SIG-M5 treated with dmso at 0.1 percent for 504 hours (cell line): ENCODE results near the gene ADORA2A.

Experiments
- DNase-seq: peaks from one replicate; lab custom pipeline; 2025; ENCODE audit not compliant: unreplicated experiment; lab: John Stamatoyannopoulos, UW

ADORA2A gene

DNA sequence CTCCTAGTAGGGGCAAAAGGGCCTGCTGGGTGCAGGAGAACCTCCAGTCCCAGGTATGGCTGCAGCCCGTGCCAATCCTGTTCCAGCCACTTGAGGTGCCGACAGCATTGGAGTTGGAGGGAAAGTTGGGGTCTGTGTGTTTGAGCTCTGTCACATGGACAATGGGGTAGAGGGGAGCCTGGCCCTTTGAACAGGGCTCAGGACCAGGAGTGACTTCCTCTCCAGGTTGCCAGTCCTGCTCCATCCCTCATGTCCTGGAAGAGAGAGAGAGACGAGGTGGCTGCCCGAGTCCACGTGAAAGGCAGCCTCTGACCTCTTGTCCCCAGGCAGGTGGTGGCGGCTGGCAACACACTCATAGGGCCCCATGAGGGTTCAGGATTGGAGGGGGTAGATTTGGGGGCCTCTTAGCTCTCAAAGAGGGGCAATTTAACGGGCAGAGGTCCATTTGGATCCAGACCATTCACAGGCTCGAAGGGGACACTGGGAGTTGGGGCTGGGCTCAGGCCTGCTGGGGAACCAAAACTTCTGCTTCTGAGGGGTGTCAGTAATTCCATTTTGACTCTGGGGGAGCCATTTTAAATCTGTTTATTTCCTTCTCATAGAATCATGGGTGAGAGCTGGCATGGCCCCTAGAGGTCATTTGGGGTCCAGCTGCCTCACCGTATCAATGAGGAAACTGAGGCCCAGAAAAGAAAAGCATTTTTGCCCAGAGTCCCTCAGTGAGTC, 4.1 kb downstream of the ADORA2A start:
- no peak for DNase-seq

DNA sequence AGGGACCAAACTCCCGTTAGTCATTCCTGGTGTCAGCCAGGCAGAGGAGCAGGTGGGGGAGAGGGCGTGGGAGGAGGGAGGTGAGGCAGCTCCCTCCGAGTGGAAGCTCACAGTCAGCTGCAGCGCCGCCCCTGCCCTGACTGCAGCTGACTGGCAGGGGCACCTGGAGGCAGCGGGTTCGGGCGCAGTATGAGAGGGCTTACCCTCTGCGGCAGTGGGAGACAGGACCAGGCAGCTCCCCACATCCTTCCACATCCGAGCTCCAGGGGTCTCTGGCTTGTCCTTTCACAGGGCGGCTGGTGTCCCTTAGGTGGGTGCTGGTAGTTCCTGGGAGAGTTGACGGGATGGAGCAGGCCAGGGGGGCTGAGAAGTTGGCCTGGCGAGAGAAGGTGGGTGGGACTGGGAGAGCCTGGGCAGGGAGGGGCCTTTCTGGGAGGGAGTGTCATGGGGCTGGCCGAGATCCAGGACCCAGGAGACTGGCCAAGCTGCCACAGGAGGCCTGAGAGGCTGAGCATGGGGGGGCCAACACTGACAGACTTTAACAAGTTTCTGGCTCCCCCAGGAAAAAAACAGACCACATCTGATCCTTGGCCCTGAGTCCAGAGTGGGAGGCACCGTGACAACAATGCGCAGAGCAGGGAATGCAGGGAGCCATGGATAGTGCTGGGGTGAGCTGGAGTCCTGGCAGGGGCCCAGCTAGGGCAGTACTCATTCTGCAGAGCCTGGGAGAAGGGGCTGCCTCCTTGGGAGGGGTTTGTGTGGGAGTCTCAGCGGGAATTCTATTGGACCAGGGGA, 4.9 kb downstream of the ADORA2A start:
- DNase-seq, result no peak

DNA sequence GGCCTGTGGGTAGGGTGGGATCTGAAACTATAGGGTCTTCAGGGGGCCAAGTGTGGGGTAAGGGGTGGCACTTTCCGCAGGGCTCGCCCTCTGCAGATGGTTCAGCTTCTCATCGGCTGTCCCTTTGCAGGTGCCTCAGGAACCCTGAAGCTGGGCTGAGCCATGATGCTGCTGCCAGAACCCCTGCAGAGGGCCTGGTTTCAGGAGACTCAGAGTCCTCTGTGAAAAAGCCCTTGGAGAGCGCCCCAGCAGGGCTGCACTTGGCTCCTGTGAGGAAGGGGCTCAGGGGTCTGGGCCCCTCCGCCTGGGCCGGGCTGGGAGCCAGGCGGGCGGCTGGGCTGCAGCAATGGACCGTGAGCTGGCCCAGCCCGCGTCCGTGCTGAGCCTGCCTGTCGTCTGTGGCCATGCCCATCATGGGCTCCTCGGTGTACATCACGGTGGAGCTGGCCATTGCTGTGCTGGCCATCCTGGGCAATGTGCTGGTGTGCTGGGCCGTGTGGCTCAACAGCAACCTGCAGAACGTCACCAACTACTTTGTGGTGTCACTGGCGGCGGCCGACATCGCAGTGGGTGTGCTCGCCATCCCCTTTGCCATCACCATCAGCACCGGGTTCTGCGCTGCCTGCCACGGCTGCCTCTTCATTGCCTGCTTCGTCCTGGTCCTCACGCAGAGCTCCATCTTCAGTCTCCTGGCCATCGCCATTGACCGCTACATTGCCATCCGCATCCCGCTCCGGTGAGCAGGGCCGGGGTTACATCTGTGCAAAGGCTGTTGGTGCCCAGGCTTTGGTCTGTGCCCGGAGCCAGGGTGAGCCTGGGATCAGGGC, 5.8 kb downstream of the ADORA2A start:
- no peak for DNase-seq

DNA sequence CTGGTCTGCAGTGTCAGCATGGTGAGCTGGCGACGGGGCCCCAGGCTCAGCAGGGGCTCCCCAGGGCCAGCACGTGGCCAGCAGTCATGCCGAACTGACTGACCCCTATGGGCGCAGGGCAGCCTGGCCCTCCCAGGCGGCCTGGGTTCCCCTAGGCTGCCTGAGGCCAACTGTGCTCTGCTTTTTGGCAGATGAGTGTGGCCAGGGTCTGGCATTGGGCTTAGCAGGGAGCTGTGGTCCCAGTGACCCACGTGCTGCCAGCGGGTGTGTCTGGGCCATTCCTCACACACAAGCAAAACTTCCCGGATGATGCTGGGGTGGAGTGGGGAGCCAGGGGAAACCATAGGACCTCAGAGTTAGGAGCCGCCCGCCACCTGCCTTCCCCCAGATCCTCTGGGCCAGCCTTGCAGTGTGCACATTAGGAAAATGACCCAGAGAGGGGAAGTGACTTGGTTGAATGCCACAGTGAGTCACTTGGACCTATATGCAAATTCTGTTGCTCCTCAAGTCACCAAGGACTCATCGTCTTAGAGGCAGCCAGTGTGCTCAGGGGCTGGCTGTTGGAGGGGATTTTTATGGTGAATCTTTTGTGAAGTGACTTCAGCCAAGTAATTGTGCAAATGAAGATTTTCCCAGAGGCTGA, 6.5 kb downstream of the ADORA2A start:
- DNase-seq, result peak; percentile 86

DNA sequence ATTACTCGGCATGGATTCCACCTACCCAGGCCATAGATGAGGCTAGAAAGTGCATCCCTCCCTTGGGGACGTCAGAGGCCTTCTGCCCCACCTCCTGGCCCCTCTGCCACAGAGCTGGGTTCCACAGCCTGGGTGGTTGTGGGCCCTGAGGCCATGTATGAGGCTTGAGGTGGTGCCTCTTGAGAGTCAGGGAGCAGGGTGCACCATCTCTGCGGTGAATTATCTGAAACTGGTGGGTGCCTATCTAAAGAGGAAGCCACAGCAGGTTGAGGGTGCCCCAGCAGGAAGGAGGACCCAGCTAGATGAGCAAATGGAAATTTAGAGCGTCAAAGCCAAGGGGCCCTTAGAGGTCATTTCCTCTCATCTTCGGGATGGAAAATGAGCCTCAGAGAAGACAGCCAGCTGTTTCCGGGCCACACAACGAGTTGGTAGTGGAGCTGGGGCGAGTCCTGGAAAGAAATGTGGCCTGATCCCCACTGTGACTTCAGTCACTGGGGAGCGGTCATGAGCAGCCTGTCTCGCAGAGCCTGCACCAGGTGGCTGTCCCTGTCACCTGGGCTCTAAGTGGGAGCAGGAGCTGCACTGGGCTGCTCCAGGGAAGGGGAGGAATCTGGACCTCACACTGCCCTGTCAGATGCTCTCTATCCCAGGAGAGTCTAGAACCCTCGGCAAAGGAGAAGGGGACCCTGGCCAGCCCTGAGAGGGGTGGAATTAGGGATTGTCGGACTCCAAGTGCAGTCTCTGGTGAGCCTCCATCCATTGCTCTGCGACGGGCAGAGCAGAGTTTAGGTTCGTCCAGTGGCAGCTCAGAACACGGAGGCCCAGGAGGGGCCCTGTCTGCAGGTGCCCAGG, 7.3 kb downstream of the ADORA2A start:
- peak; percentile 94 for DNase-seq

DNA sequence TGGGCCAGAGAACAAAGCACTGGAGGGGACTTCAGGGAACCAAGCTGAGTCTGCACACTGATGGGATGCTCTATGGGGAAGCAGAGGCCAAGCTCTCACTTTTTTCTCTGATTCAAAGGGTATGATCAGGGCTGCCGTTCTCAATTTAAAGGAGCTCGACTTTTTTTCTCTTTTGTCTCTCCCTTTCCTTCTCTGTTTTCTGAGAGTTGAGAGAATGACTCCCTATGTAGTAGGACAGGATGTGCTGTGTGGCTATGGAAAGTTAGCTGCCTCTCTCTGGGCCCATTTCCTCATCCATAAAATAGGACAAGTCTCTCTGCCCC, 7.9 kb downstream of the ADORA2A start:
- DNase-seq, result no peak

DNA sequence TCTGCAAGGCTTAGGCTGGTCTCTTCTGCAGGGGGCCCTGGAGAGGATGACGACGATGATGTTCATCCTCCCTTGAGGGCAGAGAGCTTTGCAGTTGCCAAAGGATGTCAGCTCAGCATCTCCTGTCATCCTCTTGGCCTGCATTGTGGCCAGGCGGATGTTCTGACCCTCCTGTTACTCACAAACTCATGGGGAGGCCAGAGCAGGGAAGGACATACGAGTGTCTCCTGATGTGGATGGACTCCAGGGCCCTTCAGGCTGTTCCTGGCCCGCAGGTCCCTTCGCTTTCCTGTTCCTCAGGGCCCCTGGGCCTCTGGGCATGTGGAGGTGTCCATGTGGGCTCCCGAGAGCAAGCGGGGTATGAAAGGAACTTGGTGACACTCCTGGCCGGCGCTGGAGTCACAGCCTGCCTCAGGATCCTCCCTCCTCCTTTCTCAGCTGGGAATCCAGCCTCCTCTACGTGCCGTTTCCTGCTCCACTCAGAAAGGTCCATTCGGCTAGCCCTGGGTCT, 8.5 kb downstream of the ADORA2A start:
- no peak for DNase-seq

DNA sequence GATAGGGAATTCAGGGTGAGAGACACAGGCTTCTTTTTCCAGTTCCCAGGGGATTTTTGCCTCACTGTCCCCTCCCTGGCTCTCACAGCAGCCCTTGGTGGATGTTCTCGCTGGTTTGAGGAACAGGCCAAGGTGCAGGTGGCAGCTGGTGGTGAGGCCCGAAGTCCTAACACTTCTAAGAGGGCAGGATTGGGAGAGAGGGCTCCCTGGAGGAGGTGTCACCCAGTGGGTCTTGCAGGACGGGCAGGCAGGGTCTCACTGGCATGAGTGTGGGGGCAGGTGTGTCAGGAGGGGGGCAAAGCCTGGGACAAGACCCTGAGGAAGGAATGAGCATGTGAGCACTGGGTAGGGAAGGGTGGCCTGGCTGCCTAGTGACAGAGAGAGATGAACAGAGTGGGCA, 9.2 kb downstream of the ADORA2A start:
- DNase-seq, result no peak

DNA sequence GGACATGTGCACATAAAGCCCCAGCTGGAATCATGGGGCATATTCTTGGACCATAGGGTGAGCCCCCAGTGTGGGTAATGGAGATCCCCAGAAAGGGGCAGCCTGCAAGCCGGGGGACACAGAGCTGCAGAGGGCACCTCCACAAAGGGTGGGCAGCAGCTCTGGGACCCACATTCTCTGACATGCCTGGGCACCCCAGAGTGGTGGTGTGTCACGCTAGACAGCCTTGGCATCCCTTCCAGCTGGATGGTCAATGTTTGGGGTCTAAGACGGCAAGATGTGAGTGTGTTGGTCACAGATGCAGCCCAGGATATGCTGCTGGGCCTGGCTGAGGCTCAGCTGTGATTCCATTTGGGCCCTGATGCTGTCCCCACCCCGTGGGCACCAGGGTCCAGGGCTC, 9.7 kb downstream of the ADORA2A start:
- no peak for DNase-seq

DNA sequence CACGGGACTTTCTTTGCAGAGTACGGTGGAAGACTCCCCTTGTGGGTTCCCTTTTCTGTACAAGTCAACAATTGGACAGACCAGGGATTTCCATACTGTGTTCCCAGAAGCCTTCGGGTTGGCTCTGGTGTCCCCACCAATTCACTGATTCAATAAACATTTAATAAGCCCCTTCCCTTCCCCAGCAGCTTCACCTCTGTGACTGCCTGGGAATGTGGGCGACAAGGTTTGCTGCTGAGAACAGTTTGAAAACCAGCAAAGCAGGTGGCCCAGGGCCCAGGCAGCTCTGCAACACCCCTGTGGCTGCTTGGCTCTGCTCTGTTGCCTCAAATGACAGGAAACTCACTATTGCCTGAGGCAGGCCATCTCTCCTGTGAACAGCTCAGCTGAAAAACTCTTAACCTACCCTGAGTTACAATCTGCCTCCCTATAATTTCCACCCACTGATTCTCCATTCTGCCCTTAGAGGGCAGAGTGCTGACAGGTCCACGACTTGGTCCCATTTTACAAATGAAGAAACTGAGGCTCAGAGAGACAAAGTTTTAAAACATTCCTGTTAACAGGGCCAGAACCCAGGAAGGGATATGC, 10.4 kb downstream of the ADORA2A start:
- DNase-seq, result no peak

DNA sequence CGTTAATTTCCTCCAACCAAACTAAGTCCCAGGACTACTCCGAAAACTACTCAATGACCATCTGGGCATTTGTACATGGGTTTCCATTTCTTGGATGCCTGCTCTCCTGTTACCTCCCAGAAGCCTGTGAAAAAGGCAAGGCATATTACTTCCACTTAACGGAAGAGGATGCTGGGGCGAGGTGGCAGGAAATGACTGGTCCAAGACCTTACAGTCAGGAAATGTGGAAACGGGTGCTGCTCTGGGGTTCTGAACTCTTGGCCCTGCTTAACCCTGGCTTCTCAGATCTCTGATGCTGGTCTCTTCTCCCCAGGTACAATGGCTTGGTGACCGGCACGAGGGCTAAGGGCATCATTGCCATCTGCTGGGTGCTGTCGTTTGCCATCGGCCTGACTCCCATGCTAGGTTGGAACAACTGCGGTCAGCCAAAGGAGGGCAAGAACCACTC, 12.9 kb downstream of the ADORA2A start:
- no peak for DNase-seq

DNA sequence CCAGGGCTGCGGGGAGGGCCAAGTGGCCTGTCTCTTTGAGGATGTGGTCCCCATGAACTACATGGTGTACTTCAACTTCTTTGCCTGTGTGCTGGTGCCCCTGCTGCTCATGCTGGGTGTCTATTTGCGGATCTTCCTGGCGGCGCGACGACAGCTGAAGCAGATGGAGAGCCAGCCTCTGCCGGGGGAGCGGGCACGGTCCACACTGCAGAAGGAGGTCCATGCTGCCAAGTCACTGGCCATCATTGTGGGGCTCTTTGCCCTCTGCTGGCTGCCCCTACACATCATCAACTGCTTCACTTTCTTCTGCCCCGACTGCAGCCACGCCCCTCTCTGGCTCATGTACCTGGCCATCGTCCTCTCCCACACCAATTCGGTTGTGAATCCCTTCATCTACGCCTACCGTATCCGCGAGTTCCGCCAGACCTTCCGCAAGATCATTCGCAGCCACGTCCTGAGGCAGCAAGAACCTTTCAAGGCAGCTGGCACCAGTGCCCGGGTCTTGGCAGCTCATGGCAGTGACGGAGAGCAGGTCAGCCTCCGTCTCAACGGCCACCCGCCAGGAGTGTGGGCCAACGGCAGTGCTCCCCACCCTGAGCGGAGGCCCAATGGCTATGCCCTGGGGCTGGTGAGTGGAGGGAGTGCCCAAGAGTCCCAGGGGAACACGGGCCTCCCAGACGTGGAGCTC, 13.5 kb downstream of the ADORA2A start:
- no peak for DNase-seq

DNA sequence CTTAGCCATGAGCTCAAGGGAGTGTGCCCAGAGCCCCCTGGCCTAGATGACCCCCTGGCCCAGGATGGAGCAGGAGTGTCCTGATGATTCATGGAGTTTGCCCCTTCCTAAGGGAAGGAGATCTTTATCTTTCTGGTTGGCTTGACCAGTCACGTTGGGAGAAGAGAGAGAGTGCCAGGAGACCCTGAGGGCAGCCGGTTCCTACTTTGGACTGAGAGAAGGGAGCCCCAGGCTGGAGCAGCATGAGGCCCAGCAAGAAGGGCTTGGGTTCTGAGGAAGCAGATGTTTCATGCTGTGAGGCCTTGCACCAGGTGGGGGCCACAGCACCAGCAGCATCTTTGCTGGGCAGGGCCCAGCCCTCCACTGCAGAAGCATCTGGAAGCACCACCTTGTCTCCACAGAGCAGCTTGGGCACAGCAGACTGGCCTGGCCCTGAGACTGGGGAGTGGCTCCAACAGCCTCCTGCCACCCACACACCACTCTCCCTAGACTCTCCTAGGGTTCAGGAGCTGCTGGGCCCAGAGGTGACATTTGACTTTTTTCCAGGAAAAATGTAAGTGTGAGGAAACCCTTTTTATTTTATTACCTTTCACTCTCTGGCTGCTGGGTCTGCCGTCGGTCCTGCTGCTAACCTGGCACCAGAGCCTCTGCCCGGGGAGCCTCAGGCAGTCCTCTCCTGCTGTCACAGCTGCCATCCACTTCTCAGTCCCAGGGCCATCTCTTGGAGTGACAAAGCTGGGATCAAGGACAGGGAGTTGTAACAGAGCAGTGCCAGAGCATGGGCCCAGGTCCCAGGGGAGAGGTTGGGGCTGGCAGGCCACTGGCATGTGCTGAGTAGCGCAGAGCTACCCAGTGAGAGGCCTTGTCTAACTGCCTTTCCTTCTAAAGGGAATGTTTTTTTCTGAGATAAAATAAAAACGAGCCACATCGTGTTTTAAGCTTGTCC, 14.3 kb downstream of the ADORA2A start:
- no peak for DNase-seq

DNA sequence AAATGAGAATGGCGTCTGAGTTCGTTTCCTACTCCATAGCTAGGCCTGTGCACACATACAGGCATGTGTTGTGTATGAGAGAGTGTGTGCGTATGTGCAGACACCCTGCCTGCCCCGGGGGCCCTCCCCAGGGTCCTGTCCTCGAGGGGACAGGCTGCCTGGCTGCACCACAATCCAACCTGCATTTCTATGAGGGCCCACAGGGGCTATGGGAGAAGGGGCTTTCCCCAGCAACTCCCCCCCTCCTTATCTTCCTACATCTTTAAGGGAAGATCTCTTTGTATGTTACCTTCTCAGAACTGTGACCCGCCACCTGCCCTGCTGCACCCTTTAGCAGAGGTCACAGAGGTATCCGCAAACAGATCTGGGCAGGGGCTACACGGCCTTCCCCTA, 14.9 kb downstream of the ADORA2A start:
- no peak for DNase-seq

DNA sequence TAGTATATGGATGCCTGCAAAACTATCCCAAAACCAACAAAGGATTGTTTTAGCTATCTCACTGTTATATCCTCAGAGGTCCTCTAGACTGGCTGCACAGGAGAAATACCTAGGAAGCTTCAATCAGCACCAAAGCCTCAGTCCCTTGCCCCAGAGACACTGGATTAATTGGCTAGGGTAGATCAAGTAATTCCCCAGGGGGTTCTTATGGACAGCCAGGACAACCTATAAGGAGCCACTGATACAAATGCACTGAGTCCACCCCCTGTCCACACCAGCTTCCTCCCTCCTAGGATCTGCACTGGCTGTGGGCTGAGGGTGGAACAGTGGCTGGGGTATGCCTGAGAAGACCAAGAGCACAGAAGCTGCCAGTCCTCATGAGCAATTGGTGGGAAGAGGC, 16.3 kb downstream of the ADORA2A start:
- DNase-seq, result no peak

DNA sequence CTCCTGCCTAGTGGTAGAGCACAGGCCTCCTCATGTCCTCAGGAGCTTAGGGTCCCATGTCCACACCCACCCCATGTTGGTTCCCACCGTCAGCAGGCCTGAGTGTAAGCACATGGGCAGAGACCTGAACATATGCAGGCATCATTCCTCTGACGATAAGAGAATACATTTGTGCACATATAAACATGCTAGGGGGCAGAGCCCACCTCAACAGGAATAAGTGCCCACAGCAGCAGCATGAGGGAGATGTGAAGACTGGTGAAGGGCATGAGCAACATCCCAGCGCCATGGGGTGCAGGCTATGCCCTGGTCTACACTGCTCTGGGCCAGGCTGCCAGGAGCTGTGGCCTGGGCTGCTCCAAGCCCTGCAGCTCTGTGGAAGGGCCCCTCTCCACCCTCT, 16.9 kb downstream of the ADORA2A start:
- DNase-seq, result no peak

DNA sequence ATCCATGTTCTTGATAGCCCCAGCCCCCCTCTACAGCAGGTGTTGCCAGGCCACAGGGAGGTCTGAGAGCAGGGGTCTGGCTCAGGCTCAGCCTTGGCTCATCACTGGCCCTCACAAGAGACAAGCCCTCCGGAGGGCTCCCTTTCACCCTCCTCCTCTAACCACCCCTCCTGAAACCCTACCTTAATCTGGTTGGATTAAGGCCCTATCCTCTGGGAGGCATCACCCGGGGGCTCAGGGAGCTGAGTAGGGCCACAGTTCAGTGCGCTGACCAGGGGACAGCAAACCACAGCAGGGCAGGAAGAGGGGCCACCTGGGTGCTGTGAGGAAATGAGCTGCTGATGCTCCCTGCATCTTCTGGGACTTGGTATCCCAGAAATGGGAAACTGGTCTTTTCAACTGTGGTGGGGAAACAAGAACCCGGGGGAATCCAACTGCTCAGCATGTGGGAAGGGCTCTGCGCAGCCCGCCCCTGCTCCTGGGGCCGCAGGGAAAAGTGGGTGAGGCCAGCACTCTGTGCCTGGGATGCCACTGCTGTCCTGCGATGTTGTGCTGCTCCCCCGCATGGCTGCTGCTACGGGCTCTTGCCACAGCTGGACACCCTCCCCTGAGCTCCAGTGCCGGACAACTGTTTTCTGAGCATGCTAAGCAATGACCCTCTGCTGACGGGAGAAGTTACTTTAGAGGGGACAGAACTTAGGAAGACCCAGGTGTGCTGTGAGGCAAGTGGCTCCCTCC, 17.5 kb downstream of the ADORA2A start:
- no peak for DNase-seq
